Activated T-cell treated with anti-CD3 and anti-CD28 coated beads for 1 hour (primary cell): ENCODE results near the gene TNFRSF1B.

ENCODE experiments used
- DNase-seq: peaks from one replicate; pipeline ENCODE4 v3.0.0-alpha.2; 2020; ENCODE audit warnings: low read depth

TNFRSF1B gene

DNA sequence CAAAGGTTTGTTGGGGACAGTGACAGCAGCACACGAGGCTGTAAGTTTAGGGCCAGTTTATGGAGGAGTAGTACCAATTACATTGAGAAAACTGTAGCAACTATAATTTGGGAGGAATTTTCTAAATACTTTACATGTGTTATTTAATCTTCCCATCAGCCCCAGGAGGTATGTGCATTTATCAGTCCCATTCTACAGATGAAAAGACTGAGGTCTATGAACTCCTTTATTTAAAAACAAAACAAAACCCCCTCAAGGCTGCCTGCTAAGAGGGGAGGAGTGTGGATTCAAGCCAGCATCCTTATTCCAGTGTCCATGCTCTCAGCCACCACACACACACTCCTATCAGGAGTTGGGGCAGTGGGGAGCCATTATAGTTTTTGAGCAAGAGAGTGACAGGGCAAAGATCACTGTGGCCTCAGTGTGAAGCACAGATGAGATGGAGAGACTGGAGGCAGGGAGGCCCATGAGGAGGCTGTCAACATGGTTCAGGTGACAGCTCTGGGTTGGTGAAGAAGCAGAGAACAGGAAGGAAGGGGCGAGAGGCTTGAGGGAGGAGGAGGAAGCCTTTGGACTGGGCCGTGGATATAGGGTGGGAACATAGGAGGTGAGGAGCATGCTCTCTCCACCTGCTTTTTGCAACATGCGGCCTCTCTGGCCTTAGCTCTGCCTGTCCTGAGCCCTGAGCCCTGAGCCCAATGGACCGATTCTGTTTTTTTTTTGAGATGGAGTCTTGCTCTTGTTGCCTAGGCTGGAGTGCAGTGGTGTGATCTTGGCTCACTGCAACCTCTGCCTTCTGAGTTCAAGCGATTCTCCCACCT lies 9.7 kb downstream of the TNFRSF1B start:
- DNase-seq: no peak

DNA sequence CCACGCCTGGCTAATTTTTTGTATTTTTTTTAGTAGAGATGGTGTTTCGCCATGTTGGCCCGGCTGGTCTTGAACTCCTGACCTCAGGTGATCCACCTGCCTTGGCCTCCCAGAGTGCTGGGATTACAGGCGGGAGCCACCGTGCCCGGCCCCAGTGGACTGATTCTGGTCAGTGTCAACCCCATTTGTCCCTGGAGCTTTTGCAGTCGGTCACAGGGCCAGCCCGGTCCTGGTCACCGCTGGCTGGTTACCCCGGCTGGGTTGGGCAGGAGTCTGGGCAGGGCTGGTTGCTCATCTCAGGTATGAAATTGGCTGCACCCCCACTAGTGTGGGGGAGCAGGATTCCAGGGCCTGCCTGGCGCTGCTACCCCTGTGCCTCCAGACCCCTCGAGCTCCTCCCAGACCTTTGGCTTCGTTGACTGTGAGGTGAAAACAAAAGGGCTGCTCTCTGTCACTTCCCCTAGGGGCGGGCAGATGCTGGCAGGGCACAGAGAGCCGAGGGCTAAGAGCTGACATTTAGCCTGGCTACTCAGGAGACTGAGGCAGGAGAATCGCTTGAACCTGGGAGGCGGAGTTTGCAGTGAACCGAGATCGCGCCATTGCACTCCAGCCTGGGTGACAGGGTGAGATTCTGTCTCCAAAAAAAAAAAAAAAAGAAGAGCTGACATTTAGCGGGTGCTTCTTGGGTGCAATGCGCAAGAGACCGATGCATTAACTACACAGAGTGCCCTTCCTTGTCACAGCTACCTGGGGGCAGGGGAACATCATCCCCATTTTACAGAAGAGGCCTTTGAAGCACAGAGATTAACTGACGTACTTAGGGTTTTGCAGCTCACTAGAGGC lies 10.6 kb downstream of the TNFRSF1B start:
- no peak for DNase-seq

DNA sequence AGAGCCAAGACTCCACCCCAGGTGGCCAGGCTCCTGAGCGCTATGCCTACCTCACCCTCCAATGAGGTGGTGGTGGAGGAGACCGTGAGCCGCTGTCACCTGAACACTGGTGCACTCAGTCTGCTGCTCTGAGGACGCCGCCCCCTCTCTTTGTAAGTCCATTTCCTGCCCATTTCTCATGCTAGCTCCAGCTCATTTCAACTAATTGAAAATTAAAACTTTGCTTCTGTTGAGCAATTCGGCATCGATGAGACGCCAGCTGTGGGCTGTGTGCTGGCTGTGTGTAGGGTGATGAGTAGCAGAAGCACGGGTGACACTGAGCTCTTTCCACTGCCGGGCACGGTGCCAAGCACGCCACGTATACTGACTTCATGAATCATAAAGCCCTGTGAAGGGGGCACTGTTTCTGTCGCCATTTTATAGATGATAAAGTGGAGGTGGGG lies 11.2 kb downstream of the TNFRSF1B start:
- peak; percentile 99 for DNase-seq

DNA sequence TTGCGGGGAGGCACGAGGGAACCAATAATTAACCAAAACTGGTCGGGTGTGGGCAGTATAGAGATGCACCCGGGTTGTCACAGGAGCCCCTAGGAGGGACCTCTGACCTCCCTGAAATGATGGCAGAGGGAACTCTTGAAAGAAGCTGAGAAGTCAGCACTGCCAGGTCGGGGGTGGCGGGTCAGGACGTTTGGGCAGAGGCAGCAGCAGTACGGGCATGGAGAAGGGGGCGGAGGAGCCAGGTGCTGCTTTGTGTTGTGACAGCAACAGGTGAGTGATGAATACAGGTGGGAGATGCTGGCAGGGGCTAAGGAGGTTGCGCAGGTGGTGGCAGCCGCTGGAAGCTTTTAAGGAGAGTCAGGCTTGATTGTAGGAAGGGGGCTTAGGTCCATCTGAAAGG lies 11.7 kb downstream of the TNFRSF1B start:
- no peak for DNase-seq

DNA sequence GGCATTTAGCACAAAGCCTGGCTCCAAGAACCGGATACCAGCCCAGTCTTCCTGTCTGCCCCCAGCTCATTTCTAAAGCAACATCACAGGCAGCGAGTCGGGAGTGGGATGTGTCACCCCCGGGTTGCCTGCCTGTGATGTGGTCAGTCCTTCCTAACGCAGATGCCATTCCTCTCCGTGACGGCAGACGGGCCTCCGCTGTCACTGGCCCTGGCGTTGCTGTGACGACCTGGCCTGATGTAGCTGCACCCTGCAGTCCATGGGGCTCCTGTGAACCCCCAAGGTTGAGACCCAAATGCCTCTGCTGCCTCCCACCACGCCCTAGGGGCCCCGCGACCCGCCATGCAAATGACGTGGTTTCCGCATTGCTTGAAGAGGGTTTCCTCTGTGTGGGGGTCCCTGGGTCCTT lies 12.3 kb downstream of the TNFRSF1B start:
- peak; percentile 70 for DNase-seq

DNA sequence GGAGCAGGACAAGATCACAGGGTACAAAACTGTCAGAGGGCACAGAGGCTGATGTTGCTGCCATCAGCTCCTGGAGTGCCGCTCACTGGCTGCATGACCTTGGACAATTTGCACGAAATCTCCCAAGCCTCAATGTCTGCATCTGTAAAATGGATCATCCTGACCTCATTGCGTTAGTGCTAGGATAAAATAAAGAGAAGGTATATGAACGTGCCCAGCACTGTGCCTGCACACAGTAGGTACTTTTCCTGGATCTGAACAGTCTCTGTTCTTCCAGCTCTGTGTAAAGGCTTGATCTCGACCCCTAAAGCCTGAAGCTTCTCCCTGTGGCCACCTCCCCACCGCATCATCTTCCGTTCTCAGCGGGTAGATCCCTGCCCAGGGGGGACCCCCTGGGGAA lies 12.9 kb downstream of the TNFRSF1B start:
- no peak for DNase-seq

DNA sequence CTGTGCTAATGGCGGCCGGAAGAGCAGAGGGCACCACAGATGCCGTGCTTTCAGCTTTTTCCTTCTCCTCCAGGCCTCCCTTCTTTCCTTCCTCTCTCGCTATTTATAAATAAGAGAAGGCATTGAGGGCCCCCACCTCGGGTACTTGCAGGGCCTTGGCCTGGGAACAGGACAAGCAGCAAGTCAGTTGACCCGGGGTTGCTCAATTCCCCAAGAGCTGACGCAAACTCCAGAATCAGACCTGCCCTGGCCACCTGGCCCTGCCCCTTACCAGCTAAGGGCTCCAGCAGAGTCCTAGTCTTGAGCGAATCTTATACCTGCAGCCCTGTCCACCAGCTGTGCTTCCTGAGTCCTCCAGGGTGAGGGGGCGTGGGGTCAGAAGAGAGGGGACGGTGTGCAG lies 13.5 kb downstream of the TNFRSF1B start:
- DNase-seq: no peak

DNA sequence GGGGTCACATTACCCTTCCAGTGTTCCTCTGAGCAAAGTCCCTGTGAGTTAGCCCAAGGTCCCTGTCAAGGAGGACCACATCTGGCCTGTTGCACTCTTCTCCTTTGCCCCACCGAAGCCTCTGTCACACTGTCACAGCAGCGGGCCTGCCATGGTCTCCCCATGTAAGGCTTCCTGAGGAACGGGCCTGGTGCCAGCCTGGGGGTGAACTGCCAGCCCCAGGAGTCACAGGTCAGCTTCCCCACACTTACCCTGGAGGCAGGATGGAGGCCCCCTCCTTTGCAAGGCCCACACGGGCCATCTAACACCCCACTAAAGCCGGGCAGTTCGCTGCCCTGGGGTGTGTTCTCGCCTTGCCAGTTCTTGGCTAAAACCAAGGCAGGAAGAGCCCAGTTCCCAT lies 14.1 kb downstream of the TNFRSF1B start:
- no peak for DNase-seq

DNA sequence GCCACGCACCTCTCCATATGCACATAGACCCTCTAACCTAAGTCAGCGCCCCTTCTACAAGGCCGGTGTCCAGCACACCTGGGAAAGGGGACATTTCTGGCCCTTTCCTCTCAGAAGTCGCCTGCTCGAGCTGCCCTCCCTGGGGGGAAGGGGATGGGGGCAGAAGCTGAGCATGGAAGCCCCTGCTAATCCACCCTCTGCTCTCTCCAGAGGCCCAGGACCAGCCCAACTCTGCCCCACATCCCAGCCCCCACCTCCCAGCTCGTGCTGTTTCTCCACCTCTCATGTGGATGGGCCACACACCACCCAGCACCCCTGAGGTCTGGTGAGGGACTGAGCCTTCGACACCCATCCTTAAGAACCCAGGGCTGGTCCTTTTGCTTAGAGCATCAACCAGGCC lies 14.8 kb downstream of the TNFRSF1B start:
- no peak for DNase-seq

DNA sequence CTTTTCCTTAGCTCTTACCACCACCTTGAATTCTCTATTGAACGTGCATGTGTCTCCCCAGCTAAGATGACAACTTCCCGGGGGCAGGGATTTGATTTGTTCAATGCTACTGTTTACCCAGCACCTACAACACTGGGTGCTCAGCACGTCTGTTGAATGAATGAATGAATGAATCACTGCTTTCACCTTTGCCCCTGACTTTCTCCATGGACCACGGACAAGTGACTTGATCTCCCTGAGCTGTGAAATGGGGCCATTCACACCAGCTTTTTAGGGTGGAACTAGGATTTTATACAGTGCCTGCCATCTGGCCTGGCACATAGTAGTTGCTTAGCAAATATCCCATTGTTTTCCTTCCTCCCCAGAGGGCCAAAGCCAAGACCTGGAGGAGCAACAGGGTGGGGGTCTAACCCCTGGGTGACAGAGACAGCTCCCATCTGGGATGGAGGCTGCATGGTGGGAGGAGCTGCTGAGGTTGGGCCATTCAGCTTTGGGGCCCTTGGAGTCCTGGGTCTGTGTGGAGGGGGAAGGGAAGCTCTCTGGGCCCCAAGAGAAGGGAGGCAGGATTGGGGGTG lies 15.7 kb downstream of the TNFRSF1B start:
- DNase-seq: no peak

DNA sequence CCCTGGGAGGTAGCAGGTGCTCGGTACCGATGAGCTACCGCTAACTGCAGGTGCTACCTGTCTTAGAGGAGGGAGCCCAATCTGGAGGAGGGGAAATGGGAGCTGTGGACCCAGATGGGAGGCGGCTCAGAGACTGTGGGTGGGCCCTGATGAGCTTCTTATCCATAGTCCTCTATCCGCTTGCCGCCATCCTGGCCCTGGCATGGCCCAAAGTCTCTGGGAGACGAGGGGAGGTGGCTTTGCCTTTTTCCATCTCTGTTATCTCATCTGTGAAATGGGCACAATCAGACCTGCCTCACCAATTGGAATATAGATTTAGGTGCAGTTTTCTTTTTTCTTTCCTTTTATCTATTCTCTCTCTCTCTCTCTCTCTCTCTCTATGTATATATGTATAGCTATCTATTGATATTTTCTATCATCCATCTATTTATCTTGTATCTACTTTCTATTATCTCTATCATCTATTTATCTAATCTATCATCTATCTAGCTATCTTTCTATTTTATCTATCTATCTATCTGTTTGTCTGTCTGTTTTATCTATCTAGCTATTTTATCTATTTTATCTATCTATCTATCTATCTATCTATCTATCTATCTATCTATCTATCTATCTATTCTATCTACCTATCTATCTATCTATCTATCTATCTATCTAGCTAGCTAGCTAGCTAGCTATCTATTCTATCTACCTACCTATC lies 16.5 kb downstream of the TNFRSF1B start:
- DNase-seq: no peak

DNA sequence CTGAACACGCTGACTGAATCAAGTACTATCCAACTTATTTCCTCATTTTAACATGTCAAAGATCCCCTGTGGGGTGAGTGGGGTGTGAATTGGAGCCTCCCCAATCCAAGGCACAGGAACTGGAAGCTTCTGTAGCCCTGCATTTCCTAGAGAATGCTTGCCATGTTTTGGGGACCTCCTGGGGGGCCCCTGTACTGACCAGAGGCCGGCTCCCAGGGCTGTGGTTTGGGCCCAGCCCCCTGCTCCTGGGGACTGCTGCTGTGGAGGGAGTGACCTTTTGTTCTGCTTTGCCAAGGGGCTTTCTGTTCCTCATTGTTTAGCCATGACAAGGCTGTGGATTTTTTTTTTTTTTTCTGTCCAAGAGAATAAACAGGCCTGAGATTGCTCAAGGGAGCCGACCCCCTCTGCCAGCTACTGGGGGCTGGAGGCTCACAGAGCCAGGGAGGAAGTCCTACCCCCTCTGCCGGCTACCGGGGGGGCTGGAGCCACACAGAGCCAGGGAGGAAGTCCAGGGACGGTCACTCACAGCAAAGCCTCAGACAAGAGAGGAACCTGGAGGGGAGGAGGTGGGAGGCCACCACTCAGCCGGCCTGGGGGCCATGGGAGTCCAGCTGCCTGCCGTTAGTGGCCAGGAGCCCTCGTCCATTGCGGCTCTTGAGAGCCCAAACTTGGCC lies 17.4 kb downstream of the TNFRSF1B start:
- DNase-seq: no peak

DNA sequence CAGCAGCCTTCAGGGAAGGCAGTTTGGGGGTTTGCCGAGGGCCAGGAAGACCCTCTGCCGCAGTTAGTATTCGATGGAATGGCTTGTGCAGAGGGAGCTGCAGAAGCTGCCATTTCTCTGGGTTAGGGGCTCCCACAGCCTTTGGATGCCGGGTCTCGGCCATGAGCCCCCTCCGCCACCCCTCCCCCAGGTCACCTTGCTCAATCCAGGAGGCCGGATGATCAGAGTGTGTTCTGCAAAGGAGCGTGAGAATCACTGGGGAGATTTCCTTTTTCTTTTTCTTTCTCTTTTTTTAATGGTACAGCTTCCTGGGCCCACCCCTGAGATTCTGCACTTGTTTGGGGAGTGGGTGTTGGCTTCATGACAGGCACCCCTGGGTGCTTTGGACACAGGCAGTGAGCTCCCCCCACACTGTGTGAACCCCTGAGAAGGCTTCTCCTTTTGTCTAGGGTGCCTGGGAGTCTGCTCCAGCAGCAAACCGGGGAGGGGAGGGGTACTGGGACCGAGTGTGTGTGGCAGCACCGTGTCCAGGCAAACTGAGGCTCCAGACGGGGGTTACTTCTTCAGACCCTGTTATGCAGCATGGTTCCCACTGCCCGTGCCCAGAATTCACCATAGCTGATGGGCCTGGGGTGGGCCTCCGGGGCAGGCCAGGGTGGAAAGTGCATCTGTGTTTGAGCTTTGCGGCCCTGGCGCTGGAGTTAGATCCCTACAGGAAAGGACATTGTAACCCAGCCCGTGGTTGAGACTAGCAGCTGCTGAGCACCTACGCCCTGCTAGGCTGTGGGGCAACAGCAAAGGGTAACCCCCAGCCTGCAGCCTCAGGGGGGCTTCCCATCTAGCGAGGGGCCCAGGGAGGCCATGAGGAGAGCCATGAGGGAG lies 18.5 kb downstream of the TNFRSF1B start:
- DNase-seq: no peak

DNA sequence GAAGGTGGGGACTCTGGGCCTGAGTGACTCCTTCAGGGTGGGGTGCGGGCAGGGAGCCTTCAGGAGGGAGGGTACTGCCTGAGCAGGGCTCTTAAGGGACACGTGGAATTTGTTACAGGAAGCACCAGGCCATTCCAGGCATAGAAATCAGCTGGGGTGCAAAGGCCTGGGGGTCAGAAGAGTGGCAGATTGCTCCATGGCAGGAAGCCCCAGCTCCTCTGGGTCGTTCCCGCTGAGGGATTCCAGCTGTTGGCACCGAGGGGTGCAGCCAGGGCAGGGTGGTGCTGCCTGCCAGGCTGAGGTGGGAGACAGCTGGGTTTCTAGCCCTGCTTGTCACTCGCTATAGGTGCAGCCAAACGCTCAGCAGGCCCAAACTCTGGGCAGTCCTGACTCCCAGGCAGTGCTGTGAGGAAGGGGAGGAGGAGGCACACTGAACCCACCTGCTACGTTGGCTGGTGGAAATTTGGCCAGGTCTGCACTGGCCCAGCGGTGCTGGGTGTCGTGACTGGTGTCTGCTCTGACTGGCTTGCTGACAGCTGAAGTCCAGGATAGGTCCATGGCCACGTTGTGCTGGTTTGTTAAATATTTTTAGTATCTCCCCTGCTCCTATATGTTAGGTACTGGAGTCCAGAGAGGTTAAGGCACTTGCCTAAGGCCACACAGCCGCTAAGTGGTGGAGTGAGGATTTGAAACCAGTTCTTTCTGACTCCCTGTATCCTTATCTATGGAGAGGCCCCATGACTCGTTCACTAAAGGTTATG lies 19.3 kb downstream of the TNFRSF1B start:
- DNase-seq: no peak

DNA sequence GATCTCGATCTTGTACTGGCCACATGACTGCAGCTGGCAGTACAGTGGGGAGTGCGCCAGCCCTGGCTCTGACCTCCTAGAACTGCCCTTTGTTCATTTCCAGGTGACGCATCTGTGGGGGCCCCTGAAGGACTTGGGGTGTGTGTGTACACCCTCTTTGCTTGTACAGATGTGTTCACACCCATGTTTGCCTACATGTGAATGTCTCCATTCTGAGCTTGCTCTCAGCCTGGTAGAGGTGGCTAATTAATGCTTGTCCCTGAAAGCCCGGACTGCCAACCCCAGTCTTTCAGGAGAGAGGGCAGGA lies 19.8 kb downstream of the TNFRSF1B start:
- no peak for DNase-seq

DNA sequence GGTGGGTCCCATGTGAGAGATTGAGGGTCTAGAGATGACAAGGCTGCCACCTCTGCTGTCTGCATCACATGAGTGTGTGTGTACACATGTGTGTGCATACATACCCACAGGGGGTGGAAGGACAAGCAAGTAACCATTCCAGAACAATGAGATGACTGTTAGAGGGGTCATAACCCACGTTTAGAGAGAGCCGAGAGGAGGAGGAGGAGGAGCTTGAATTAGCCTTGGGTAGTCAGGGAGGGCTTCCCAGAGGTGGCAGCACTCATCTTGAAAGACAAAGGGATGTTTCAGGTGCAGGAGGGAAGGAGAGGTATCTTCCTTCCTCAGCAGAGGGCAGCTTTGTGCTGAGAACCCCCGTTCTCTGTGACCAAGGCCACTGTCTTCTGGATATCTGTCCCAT lies 21.3 kb downstream of the TNFRSF1B start:
- DNase-seq: no peak

DNA sequence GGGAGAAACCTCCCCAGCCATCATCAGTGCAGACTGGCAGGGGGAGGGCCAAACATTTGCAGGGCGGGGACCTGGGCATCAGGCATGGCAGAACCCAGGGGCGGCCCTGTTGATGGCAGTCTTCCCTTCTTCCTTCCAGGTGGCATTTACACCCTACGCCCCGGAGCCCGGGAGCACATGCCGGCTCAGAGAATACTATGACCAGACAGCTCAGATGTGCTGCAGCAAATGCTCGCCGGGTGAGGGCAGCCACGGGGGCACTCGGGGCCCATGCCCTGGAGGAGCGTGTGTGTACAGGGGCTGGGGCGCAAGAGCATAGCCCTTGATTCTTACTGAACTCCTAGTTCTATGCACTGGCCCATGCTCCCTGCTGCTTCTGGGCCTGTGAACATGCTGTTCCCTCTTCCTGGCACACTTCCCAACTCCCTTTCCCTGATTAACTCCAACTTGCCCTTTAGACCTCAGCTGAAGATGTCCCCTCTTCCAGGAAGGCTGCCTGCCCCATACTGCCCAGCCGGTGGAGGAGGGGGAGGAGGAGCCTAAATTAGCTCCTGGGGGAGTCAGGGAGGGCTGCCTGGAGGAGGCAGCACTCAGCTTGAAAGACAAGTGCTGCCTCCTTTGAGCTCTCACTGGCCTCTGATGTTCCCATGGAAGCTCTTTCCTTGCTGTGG lies 22.0 kb downstream of the TNFRSF1B start:
- no peak for DNase-seq

DNA sequence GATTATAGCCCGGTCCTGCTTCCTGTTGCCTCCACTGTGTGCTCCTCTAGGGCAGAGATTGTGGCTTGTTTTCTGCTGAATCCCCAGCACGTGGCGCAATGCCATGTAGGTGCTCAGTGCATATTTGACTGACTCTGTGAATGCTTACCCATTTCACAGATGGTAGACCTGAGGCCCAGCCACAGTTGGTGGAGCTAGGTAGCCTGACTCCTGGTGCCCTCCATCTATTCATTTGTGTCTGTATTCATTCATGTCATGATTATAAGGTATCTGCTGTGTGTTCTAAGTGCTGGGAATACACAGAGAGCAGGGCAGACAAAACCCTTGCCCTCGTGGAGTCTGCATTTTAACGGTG lies 22.5 kb downstream of the TNFRSF1B start:
- DNase-seq: no peak

DNA sequence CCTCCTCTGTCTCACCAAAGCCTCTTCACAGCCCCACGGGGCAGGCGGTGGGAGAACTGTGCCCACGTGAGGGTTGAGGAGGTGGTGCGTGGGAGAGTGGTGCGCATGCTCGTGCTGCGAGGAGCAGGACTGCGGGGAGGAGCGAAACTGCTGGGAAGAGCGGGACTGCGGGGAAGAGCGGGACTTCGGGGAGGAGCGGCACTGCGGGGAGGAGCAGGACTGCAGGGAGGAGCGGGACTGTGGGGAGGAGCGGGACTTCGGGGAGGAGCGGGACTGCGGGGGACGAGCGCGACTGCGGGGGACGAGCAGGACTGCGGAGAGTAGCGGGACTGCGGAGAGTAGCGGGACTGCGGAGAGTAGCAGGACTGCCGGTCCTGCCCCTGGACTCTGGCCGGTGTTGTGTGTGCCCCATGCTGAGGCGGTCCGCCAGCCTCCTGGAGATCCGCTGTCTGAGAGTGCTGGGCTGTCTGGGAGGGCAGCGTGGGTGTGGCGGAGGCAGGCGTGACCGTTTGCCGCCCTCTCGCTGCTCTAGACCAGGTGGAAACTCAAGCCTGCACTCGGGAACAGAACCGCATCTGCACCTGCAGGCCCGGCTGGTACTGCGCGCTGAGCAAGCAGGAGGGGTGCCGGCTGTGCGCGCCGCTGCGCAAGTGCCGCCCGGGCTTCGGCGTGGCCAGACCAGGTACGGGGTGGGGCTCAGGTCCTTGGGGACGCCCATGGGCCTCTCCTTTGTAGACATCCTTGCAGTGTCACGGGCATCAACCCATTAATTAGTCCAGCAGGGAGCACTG lies 24.6 kb downstream of the TNFRSF1B start:
- no peak for DNase-seq
